Activated CD4-positive, CD25-positive, alpha-beta regulatory T cell treated with anti-CD3 and anti-CD28 coated beads, Interleukin-2, amount 50 U/mL, for 24 hours (primary cell): ENCODE results near the gene KDM5A.
"Not testable (repeated sequence)": the region's sequence is repeated elsewhere in the genome, so short reads cannot be mapped to it uniquely, and the experiment has no call there.

Experiments used
- ATAC-seq, 2 donors: fragments of 150-1000 bp; cut with Tn5 transposase; one replicate each; pipeline ENCODE4 v1.10.0; 2021; ENCODE audit warnings: mild to moderate bottlenecking in 1 of 2, moderate library complexity in 1 of 2

Gene KDM5A

GRCh38 chr12:389142-390096 lies at the start of gene KDM5A:
KDM5A (minus strand) TSS chr12:389320; CDS start chr12:389091, 229 bp downstream.
- ATAC-seq = peak; percentile 94 to 99

GRCh38 chr12:435737-436136 lies 46.6 kb upstream of the KDM5A start:
- ATAC-seq = not testable (repeated sequence)

- ATAC-seq = no peak
These were observed 33.4 kb upstream of the KDM5A start for GRCh38 chr12:422526-422925.

GRCh38 chr12:418432-418831 lies 29.3 kb upstream of the KDM5A start:
- ATAC-seq = no peak

GRCh38 chr12:414859-415258 lies 25.7 kb upstream of the KDM5A start:
- ATAC-seq = no peak

- ATAC-seq = no peak
These were observed 12.9 kb upstream of the KDM5A start for GRCh38 chr12:402029-402389.

- peak; percentile 99 to 100 for ATAC-seq
These were observed 12.3 kb upstream of the KDM5A start, which contains the start of gene CCDC77 for GRCh38 chr12:401235-402028. CCDC77 (plus strand) TSS chr12:401644; CDS start chr12:409384, 7,740 bp downstream.

- no peak for ATAC-seq
These were observed 11.7 kb upstream of the KDM5A start for GRCh38 chr12:400828-401227.

- ATAC-seq = peak; percentile 10 to 41
These were observed 479 bp downstream of the KDM5A start for GRCh38 chr12:388541-389141.

- ATAC-seq = no peak
These were observed 1.1 kb downstream of the KDM5A start for GRCh38 chr12:388012-388411.

- ATAC-seq = no peak
These were observed 2.5 kb downstream of the KDM5A start for GRCh38 chr12:386651-387050.

- ATAC-seq = not testable (repeated sequence)
These were observed 18.2 kb downstream of the KDM5A start for GRCh38 chr12:370739-371485.

- no peak for ATAC-seq
These were observed 21.1 kb downstream of the KDM5A start for GRCh38 chr12:367972-368371.

- no peak for ATAC-seq
These were observed 22.3 kb downstream of the KDM5A start for GRCh38 chr12:366820-367219.

- ATAC-seq = no peak
These were observed 30.0 kb downstream of the KDM5A start for GRCh38 chr12:359091-359490.

GRCh38 chr12:356276-356988 lies 32.7 kb downstream of the KDM5A start:
- ATAC-seq = no peak

- not testable (repeated sequence) for ATAC-seq
These were observed 37.9 kb downstream of the KDM5A start for GRCh38 chr12:351197-351596.

GRCh38 chr12:349625-350024 lies 39.5 kb downstream of the KDM5A start:
- ATAC-seq = not testable (repeated sequence)

GRCh38 chr12:343036-343435 lies 46.1 kb downstream of the KDM5A start:
- ATAC-seq = not testable (repeated sequence)

- ATAC-seq = no peak
These were observed 52.1 kb downstream of the KDM5A start for GRCh38 chr12:337039-337438.

GRCh38 chr12:334125-334524 lies 55.0 kb downstream of the KDM5A start:
- no peak for ATAC-seq
